LNCaP clone FGC (cell line): ENCODE measurements around the gene MED13L.

Experiments
- DNase-seq: peaks from one replicate; pipeline ENCODE4 v3.0.0-alpha.2; 2011; ENCODE audit warnings: low read depth
- H3K4me3 ChIP-seq: 2 replicates; pipeline ENCODE4 v1.5.1; 2011; ENCODE audit warnings: mild to moderate bottlenecking, low read depth, low read length, control low read depth
- CTCF ChIP-seq: IDR thresholded peaks from 2 replicates; pipeline ENCODE4 v1.5.1; 2012; ENCODE audit warnings: mild to moderate bottlenecking; ENCODE audit not compliant: control insufficient read depth, insufficient read depth; ENCODE audit errors: extremely low read depth

The MED13L gene

GRCh38 chr12:115953031-115953430 is 324.5 kb downstream of the MED13L start:
- no peak overlapping the region for H3K4me3 ChIP-seq
- no peak for TF ChIP-seq CTCF
- DNase-seq, result no peak

GRCh38 chr12:115950959-115951358 is 326.5 kb downstream of the MED13L start:
- DNase-seq, result no peak
- no peak overlapping the region for H3K4me3 ChIP-seq
- no peak for TF ChIP-seq CTCF

- no peak overlapping the region for H3K4me3 ChIP-seq
- DNase-seq, result no peak
- TF ChIP-seq CTCF, result no peak
Observed at GRCh38 chr12:115949675-115950074, 327.8 kb downstream of the MED13L start.

- no peak for TF ChIP-seq CTCF
- no peak for DNase-seq
Observed at GRCh38 chr12:115947696-115948062, 329.8 kb downstream of the MED13L start.

GRCh38 chr12:115946867-115947695 is 330.4 kb downstream of the MED13L start:
- DNase-seq, result no peak
- no peak overlapping the region for H3K4me3 ChIP-seq
- TF ChIP-seq CTCF, result peak; percentile 40

More at GRCh38 chr12:115947696-115948062, 329.8 kb downstream of the MED13L start:
- H3K4me3 ChIP-seq, result no peak overlapping the region

GRCh38 chr12:115946092-115946491 is 331.4 kb downstream of the MED13L start:
- no peak for DNase-seq
- TF ChIP-seq CTCF, result no peak
- H3K4me3 ChIP-seq, result no peak overlapping the region

GRCh38 chr12:115945491-115945885 is 332.0 kb downstream of the MED13L start:
- no peak for DNase-seq
- no peak overlapping the region for H3K4me3 ChIP-seq
- TF ChIP-seq CTCF, result no peak
